ENCODE results near the gene C3orf18.

DNA sequence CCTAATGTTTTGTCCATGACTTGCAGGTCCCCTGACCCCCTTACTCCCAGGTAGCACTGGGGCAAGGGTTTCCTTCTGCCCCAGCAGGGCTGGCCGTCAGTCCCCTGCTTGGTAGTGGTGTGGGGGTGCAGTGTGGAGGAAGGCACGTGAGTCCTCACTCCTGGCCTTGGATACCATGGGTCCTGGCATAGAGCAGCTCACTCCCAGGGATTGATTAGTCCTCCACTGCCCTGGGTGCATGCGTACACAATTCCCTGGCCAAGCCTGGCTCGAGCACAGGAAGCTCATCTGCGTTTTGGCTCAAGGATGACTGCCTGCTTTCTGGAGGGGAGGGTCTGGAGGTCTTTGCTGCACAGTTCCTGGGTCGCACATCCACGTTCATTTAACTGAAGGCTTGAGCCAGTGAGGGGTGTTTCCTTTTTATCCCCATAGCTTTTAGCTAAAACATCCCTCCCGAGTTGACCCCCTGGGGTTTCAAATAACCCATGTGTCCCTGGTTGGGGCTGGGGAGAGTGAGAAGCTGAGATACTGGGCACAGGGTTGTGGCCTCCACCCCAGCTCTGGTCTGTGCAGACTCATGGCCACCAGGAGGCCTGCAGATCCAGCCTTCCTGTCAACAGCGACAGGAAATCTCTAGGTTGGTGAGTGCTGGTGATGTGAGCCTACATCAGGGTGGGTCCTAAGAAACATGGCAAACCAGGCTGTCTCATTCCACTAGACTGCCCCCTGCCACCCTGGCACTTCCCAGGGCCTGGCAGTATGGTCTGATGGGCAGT, 13.3 kb upstream of the C3orf18 start:
- TF ChIP-seq, protein P1, sequence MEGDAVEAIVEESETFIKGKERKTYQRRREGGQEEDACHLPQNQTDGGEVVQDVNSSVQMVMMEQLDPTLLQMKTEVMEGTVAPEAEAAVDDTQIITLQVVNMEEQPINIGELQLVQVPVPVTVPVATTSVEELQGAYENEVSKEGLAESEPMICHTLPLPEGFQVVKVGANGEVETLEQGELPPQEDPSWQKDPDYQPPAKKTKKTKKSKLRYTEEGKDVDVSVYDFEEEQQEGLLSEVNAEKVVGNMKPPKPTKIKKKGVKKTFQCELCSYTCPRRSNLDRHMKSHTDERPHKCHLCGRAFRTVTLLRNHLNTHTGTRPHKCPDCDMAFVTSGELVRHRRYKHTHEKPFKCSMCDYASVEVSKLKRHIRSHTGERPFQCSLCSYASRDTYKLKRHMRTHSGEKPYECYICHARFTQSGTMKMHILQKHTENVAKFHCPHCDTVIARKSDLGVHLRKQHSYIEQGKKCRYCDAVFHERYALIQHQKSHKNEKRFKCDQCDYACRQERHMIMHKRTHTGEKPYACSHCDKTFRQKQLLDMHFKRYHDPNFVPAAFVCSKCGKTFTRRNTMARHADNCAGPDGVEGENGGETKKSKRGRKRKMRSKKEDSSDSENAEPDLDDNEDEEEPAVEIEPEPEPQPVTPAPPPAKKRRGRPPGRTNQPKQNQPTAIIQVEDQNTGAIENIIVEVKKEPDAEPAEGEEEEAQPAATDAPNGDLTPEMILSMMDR (IDR thresholded peaks at IDR 0.05; ENCODE audit: extremely low read depth in 1 of 2, insufficient read depth in 1 of 2, low read depth in 1 of 2, low read length in 2 of 2), result peak in 1 of 2 donors; percentile 5
- TF ChIP-seq POLR2A (IDR thresholded peaks at IDR 0.05; ENCODE audit: low read depth, low read length) (no peak), JUN (IDR thresholded peaks at IDR 0.05; ENCODE audit: borderline replicate concordance, insufficient read depth, insufficient read length, low read depth) (no peak), POLR2AphosphoS5 (IDR thresholded peaks at IDR 0.05; ENCODE audit: insufficient read depth, low read depth, low read length) (no peak), EZH2 (IDR thresholded peaks at IDR 0.05; ENCODE audit: borderline replicate concordance, low read depth, low read length, severe bottlenecking) (no peak), FOS (IDR thresholded peaks at IDR 0.05; ENCODE audit: borderline replicate concordance, insufficient read depth, low read length) (no peak), MYC (IDR thresholded peaks at IDR 0.05; ENCODE audit: low read depth, low read length) (no peak), GATA2 (IDR thresholded peaks at IDR 0.05; ENCODE audit: insufficient read depth, insufficient read length, low read depth, low read length) (no peak)
- TF ChIP-seq, protein P2, sequence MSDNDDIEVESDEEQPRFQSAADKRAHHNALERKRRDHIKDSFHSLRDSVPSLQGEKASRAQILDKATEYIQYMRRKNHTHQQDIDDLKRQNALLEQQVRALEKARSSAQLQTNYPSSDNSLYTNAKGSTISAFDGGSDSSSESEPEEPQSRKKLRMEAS (IDR thresholded peaks at IDR 0.05; ENCODE audit: insufficient read depth, insufficient read length), result no peak

All from endothelial cell of umbilical vein (primary cell).